A549 (cell line): ENCODE results near the gene CALML5. TPM values are rescaled to one million over a fixed set of nuclear protein-coding genes. Genes with fewer than 3 reads are reported as not detected.

Source experiments
- ATAC-seq, 2 experiments: fragments of 200-7000 bp in 1 of 2; fragments of >200 bp in 1 of 2; cut with Nextera tagmentation in 1 of 2; cut with Tn5 transposase in 1 of 2; 3 replicates each; pipeline versions ENCODE4 v1.8.0 to v1.9.1; 2018 to 2020; ENCODE audit warnings: mild to moderate bottlenecking in 1 of 2, moderate library complexity in 1 of 2
- CTCF ChIA-PET: fragments of 300-600 bp; sonication (Branson Sonifier 250); formaldehyde crosslinking; extraction: SDS; loops from one replicate; lab custom pipeline; 2021; ENCODE audit warnings: antibody characterized with exemption, inconsistent platforms; lab: Yijun Ruan, JAX
- POLR2A ChIA-PET: fragments of 350-600 bp; formaldehyde crosslinking; extraction: SDS; loops from one replicate; lab custom pipeline; 2021; ENCODE audit warnings: antibody characterized with exemption, inconsistent platforms; lab: Yijun Ruan, JAX
- DNase-seq, 2 experiments: peaks; one replicate each; pipeline versions ENCODE4 v3.0.0 to v3.0.0-alpha.2; 2011 to 2016; ENCODE audit warnings: low read depth in 1 of 2, low spot score in 1 of 2
- FAIRE-seq: peaks from 2 replicates; lab custom pipeline; 2011; peaks lifted over from hg19 to GRCh38; lab: Jason Lieb, UNC
- H3K27ac ChIP-seq, 2 experiments: fragments of >200 bp; sonication (Bioruptor Twin); formaldehyde crosslinking; 3 replicates each; pipeline ENCODE4 v1.5.1; 2016 to 2017
- H3K4me1 ChIP-seq: fragments of >200 bp; sonication (Bioruptor Twin); formaldehyde crosslinking; 3 replicates; pipeline ENCODE4 v1.6.1; 2016
- H3K4me2 ChIP-seq: fragments of >200 bp; sonication (Bioruptor Twin); formaldehyde crosslinking; 3 replicates; pipeline ENCODE4 v1.6.1; 2016
- H3K4me3 ChIP-seq: fragments of >200 bp; sonication (Bioruptor Twin); formaldehyde crosslinking; 3 replicates; pipeline ENCODE4 v1.5.1; 2016
- H3K9me3 ChIP-seq: fragments of >200 bp; sonication (Bioruptor Twin); formaldehyde crosslinking; 3 replicates; pipeline ENCODE4 v1.6.1; 2016
- EHMT2 ChIP-seq: fragments of 200-600 bp; sonication (generic); IDR thresholded peaks from 2 replicates; pipeline ENCODE4 v1.6.1; 2016; ENCODE audit warnings: antibody characterized with exemption, low read depth, mild to moderate bottlenecking, moderate library complexity
- ESRRA ChIP-seq: fragments of 150-350 bp; IDR thresholded peaks from 2 replicates; pipeline ENCODE4 v1.6.1; 2014; ENCODE audit warnings: mild to moderate bottlenecking, low read length, borderline replicate concordance
- FOXS1 ChIP-seq: fragments of 250-450 bp; sonication (Bioruptor Pico); IDR thresholded peaks from 2 replicates; pipeline ENCODE4 v1.5.0; 2020; ENCODE audit warnings: mild to moderate bottlenecking, moderate library complexity
- GATA3 ChIP-seq: IDR thresholded peaks from 2 replicates; pipeline ENCODE4 v1.6.1; 2012; ENCODE audit warnings: borderline replicate concordance
- HDAC2 ChIP-seq: fragments of 200-600 bp; sonication (generic); IDR thresholded peaks from 2 replicates; pipeline ENCODE4 v1.6.1; 2016
- JUNB ChIP-seq: fragments of >200 bp; sonication (Bioruptor Twin); formaldehyde crosslinking; IDR thresholded peaks from 2 replicates; pipeline ENCODE4 v1.6.1; 2016
- NR3C1 ChIP-seq: fragments of >200 bp; sonication (Bioruptor Twin); formaldehyde crosslinking; IDR thresholded peaks from 3 replicates; pipeline ENCODE4 v1.6.1; 2017
- PHF8 ChIP-seq: fragments of 200-600 bp; sonication (generic); IDR thresholded peaks from 2 replicates; pipeline ENCODE4 v1.6.1; 2016; ENCODE audit warnings: low read depth, mild to moderate bottlenecking, antibody characterized with exemption, moderate library complexity, borderline replicate concordance
- POLR2A ChIP-seq: IDR thresholded peaks from 2 replicates; pipeline ENCODE4 v1.6.1; 2012; ENCODE audit warnings: mild to moderate bottlenecking, low read length
- RARB ChIP-seq: fragments of 250-450 bp; sonication (Bioruptor Pico); IDR thresholded peaks from 2 replicates; pipeline ENCODE4 v1.8.0; 2021; ENCODE audit warnings: mild to moderate bottlenecking, moderate library complexity
- RCOR1 ChIP-seq: fragments of 150-350 bp; IDR thresholded peaks from 2 replicates; pipeline ENCODE4 v1.6.1; 2014; ENCODE audit warnings: antibody characterized with exemption, low read length, low read depth
- RNF2 ChIP-seq: fragments of 200-600 bp; sonication (generic); IDR thresholded peaks from 2 replicates; pipeline ENCODE4 v1.6.1; 2016; ENCODE audit warnings: low read depth, mild to moderate bottlenecking, antibody characterized with exemption, moderate library complexity, borderline replicate concordance
- SREBF2 ChIP-seq: fragments of 450-650 bp; IDR thresholded peaks from 2 replicates; pipeline ENCODE4 v1.6.1; 2014; ENCODE audit warnings: mild to moderate bottlenecking, moderate library complexity
- ZC3H11A ChIP-seq: fragments of 450-650 bp; IDR thresholded peaks from 2 replicates; pipeline ENCODE4 v1.6.1; 2014; ENCODE audit warnings: antibody characterized with exemption, mild to moderate bottlenecking
- ZFP36 ChIP-seq: fragments of 450-650 bp; IDR thresholded peaks from 2 replicates; pipeline ENCODE4 v1.6.1; 2014; ENCODE audit warnings: borderline replicate concordance; ENCODE audit not compliant: partially characterized antibody
- ZSCAN20 ChIP-seq: fragments of 250-450 bp; sonication (Bioruptor Pico); IDR thresholded peaks from 2 replicates; pipeline ENCODE4 v1.8.0; 2022; ENCODE audit warnings: mild to moderate bottlenecking, moderate library complexity
- WGBS: methylation state at CpG from one replicate; pipeline ENCODE4 v1.1.6; 2017; ENCODE audit errors: missing lambda C conversion rate; 5-methylcytosine and 5-hydroxymethylcytosine counted together
- polyA plus RNA-seq, 4 experiments: library from polyadenylated mRNA; depleted of rRNA in 3 of 4; stranded (reverse); fragments of >200 nt; fragmentation: RNase III in 1 of 4; extraction: RNeasy Plus Mini Kit Qiagen cat#74134 plus additional on column Dnase treatment in 1 of 4; gene quantifications; 2 replicates in 3 of 4; 3 replicates in 1 of 4; pipeline ENCODE4 v1.2.3, GENCODE V29; 2011 to 2017
- TF ChIP-seq, protein P1 (sequence below): fragments of 250-450 bp; sonication (Bioruptor Pico); IDR thresholded peaks from 2 replicates; pipeline ENCODE4 v1.5.0; 2020; ENCODE audit warnings: low read depth, mild to moderate bottlenecking, moderate library complexity
- TF ChIP-seq, protein P2 (sequence below): fragments of >200 bp; sonication (Bioruptor Twin); formaldehyde crosslinking; IDR thresholded peaks from 3 replicates; pipeline ENCODE4 v1.6.1; 2016
- TF ChIP-seq, protein P3 (sequence below): fragments of >200 bp; sonication (Bioruptor Twin); formaldehyde crosslinking; IDR thresholded peaks from 3 replicates; pipeline ENCODE4 v1.5.1; 2016
- TF ChIP-seq, protein P4 (sequence below): fragments of 250-450 bp; sonication (Bioruptor Pico); IDR thresholded peaks from 2 replicates; pipeline ENCODE4 v1.5.0; 2021; ENCODE audit warnings: mild to moderate bottlenecking, moderate library complexity, borderline replicate concordance
- TF ChIP-seq, protein P5 (sequence below): fragments of 150-350 bp; IDR thresholded peaks from 2 replicates; pipeline ENCODE4 v1.6.1; 2014; ENCODE audit warnings: low read depth, mild to moderate bottlenecking, low read length

Gene CALML5
- polyA plus RNA-seq, 2 of the 4 experiments (the other 2 are of a cell fraction): not detected

DNA sequence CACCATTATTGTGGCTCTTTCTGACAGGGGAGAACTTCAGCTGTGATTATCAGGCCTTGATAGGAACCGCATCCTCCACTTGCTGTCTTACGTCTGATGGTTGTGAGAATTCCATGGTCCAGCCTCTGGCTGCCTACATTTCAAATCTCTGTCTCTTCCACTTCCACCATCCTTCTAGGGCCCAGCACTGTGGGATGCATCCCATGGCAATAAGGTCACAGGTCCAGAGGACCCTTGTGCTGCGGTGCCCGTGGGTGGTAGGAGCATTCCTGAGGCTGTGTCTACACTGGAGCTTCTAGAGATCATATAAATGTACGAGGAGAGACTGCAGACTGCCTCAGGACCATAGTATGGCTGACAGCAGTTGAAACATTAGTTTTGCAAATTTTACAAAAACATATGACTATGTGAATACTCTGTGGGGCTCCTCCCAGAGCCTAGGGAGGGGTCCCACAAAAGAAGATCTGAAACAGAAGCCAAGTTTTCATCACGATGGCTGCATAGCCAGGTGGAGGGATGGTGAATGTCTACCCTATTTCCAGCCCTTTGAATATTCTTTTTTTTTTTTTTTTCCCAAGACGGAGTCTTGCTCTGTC is 37.2 kb upstream of the CALML5 start (continued):
- TF ChIP-seq, protein P1, sequence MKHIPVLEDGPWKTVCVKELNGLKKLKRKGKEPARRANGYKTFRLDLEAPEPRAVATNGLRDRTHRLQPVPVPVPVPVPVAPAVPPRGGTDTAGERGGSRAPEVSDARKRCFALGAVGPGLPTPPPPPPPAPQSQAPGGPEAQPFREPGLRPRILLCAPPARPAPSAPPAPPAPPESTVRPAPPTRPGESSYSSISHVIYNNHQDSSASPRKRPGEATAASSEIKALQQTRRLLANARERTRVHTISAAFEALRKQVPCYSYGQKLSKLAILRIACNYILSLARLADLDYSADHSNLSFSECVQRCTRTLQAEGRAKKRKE (CRISPR knock-in tag): no peak
- no peak for TF ChIP-seq FOXS1 (CRISPR knock-in tag)
- TF ChIP-seq RARB: no peak
- TF ChIP-seq ZC3H11A: no peak

DNA sequence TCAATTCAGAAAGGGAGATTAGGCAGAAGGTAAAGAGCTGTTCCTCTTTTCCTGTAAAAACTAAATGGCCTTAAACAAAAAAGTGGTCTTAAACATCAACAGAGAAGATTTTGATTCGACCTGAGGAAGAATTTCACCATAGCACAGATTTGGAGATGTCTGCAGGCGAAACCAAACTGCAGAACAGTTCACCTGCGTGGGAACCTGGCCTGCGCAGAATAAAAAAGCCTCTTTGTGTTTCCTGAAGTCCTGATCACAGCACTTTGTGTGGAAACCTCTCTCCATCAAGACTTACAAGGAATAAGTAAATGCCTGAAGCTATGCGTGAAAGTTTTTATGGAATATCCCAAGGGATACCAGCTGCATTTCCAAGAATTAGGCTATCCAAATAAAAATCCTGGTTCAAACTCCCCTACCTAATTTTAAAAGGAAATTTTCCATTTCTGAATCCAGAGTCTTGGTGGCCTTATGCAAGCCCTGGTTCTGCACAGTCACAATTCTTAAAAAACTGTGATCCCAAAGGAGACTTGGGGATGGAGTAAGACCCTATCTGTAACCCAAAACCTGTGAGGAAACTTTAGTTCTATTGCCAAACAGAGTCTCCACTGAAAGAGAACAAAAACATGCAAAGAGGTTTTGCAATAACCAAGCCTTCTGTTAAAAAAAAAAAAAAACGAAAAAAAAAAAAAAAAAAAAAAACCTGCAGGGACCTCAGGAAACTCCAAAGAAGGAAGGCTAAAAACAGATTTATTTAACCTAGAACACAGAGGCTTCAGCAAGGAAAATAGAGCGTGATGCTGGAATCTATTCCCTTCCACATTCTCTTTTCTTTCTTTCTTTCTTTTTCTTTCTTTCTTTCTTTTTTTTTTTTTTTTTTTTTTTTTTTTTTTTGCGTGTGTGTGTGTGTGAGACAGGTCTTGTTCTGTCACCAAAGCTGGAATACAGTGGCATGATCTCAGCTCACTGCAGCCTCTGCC is 35.8 kb upstream of the CALML5 start:
- Histone ChIP-seq H3K4me1 (peaks cover 9% of the 10 kb centered on the region), H3K4me3 (no peak overlapping the region), H3K27ac (0 out of 6 replicates have a peak overlapping the region, but pooled peaks of 1 of the 2 experiments have one; percentile 8), H3K4me2 (no peak overlapping the region), H3K9me3 (0 out of 3 replicates have a peak, but pooled peaks cover 3% of the 10 kb centered on the region)
- FAIRE-seq: no peak
- DNase-seq: no peak
- TF ChIP-seq PHF8 (no peak), RNF2 (no peak), FOXS1 (CRISPR knock-in tag) (no peak), ZSCAN20 (no peak), ZC3H11A (no peak), SREBF2 (no peak), POLR2A (no peak)
- TF ChIP-seq, protein P2, sequence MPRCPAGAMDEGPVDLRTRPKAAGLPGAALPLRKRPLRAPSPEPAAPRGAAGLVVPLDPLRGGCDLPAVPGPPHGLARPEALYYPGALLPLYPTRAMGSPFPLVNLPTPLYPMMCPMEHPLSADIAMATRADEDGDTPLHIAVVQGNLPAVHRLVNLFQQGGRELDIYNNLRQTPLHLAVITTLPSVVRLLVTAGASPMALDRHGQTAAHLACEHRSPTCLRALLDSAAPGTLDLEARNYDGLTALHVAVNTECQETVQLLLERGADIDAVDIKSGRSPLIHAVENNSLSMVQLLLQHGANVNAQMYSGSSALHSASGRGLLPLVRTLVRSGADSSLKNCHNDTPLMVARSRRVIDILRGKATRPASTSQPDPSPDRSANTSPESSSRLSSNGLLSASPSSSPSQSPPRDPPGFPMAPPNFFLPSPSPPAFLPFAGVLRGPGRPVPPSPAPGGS: no peak
- TF ChIP-seq, protein P1 (CRISPR knock-in tag): no peak
- no peak for ATAC-seq
- ChIA-PET POLR2A (no interaction called here), CTCF (interaction anchor here (1.1 to 1.7 kb wide), 3 partner anchors 9 to 88 kb away, joined by 3 to 6 read pairs (median 3); no protein-coding TSS in a partner anchor)
- WGBS: 73% methylated on average over 8 of the region's 8 CpGs

DNA sequence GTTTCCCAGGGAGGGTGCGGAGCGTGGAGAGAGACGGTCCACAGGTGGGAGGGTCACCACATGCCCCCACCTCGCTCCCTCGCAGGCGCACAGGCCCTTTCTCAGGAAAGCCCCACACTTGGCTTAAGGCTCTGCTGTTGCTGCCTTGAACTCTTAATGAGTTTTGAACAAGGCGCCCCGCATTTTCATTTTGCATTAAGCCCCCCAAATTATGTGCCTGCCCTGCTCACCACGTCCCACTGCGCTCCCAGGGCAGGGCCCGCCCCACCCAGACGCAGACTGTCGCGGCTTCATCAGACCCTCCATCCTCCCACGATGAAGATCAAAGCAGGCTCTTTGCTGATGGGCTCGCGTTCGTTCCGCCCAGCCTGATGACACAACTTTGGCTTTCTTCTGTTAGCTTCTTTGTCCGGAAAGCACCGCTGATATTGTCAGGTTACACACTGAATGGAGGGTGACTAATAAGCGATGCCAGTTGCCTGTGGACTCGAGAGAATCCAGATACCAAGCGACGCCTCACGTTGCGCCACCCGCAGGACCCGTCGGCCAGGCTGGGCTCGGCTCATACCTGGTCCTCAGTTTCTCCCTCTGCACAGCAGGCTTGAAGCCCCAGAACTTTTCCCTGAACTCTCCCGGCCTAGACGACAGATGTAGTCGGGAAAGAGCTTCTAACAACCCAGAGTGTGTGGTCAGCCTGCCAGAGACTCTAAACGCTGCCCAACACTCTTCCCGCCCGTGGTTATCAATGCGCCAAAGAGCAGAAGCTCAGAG is 34.9 kb upstream of the CALML5 start:
- no peak for DNase-seq
- POLR2A ChIA-PET: no interaction called here
- no peak for ATAC-seq
- no peaks in the 10 kb centered on the region for H3K9me3 ChIP-seq
- H3K4me1 ChIP-seq: peaks cover 9% of the 10 kb centered on the region
- H3K27ac ChIP-seq: no peak overlapping the region
- CTCF ChIA-PET: interaction anchor here (1.1 to 1.7 kb wide), 3 partner anchors 8 to 89 kb away, joined by 3 to 6 read pairs (median 3); no protein-coding TSS in a partner anchor
- WGBS: 91% methylated on average over 38 of the region's 38 CpGs
- no peak overlapping the region for H3K4me2 ChIP-seq
- H3K4me3 ChIP-seq: no peak overlapping the region
- FAIRE-seq: no peak
- TF ChIP-seq HDAC2 (no peak), NR3C1 (no peak), ZFP36 (no peak), SREBF2 (no peak), GATA3 (no peak), JUNB (no peak), ESRRA (no peak), RCOR1 (no peak), EHMT2 (no peak)
- TF ChIP-seq, protein P3, sequence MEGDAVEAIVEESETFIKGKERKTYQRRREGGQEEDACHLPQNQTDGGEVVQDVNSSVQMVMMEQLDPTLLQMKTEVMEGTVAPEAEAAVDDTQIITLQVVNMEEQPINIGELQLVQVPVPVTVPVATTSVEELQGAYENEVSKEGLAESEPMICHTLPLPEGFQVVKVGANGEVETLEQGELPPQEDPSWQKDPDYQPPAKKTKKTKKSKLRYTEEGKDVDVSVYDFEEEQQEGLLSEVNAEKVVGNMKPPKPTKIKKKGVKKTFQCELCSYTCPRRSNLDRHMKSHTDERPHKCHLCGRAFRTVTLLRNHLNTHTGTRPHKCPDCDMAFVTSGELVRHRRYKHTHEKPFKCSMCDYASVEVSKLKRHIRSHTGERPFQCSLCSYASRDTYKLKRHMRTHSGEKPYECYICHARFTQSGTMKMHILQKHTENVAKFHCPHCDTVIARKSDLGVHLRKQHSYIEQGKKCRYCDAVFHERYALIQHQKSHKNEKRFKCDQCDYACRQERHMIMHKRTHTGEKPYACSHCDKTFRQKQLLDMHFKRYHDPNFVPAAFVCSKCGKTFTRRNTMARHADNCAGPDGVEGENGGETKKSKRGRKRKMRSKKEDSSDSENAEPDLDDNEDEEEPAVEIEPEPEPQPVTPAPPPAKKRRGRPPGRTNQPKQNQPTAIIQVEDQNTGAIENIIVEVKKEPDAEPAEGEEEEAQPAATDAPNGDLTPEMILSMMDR: no peak
- TF ChIP-seq, protein P4, sequence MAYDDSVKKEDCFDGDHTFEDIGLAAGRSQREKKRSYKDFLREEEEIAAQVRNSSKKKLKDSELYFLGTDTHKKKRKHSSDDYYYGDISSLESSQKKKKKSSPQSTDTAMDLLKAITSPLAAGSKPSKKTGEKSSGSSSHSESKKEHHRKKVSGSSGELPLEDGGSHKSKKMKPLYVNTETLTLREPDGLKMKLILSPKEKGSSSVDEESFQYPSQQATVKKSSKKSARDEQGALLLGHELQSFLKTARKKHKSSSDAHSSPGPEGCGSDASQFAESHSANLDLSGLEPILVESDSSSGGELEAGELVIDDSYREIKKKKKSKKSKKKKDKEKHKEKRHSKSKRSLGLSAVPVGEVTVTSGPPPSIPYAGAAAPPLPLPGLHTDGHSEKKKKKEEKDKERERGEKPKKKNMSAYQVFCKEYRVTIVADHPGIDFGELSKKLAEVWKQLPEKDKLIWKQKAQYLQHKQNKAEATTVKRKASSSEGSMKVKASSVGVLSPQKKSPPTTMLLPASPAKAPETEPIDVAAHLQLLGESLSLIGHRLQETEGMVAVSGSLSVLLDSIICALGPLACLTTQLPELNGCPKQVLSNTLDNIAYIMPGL: no peak
- TF ChIP-seq, protein P2: no peak
- TF ChIP-seq, protein P5, sequence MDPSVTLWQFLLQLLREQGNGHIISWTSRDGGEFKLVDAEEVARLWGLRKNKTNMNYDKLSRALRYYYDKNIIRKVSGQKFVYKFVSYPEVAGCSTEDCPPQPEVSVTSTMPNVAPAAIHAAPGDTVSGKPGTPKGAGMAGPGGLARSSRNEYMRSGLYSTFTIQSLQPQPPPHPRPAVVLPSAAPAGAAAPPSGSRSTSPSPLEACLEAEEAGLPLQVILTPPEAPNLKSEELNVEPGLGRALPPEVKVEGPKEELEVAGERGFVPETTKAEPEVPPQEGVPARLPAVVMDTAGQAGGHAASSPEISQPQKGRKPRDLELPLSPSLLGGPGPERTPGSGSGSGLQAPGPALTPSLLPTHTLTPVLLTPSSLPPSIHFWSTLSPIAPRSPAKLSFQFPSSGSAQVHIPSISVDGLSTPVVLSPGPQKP: no peak
